HCT116 (cell line): ENCODE measurements around the gene INPP1. TPM values are rescaled to one million over a fixed set of nuclear protein-coding genes. Genes with fewer than 3 reads are reported as not detected.

Source experiments
- ATAC-seq: fragments of 200-7000 bp; cut with Tn5 transposase; 2 replicates; pipeline ENCODE4 v1.9.1; 2020; ENCODE audit warnings: mild to moderate bottlenecking, moderate library complexity
- BruUV-seq: library from RNA; stranded (reverse); fragments of 400-500 nt; replicated peaks from 2 replicates; lab custom pipeline; 2021; lab: Mats Ljungman, UMichigan
- CTCF ChIA-PET: fragments of 300-600 bp; sonication (Branson Sonifier 250); formaldehyde crosslinking; loops from one replicate; lab custom pipeline; 2021; ENCODE audit warnings: antibody characterized with exemption; lab: Charles Lee
- POLR2A ChIA-PET: fragments of 300-600, 350-600 bp; sonication (Branson Sonifier 250); formaldehyde crosslinking; loops from one replicate; lab custom pipeline; 2021; ENCODE audit warnings: antibody characterized with exemption; lab: Charles Lee
- RAD21 ChIA-PET, 2 experiments: fragments of 300-600 bp; sonication (Branson Sonifier 250); formaldehyde crosslinking; loops; one replicate each; lab custom pipeline; 2023; ENCODE audit warnings: low total read pairs in 2 of 2; ENCODE audit not compliant: uncharacterized antibody in 2 of 2, unreplicated experiment in 2 of 2, low non-redundant PET in 1 of 2; lab: Charles Lee
- DNase-seq: peaks from one replicate; pipeline ENCODE4 v3.0.0-alpha.2; 2010; ENCODE audit warnings: low read depth, low spot score
- H2AFZ ChIP-seq: fragments of 200-600 bp; shearing (Covaris generic), sonication (generic); 2 replicates; pipeline ENCODE4 v1.6.1; 2017; ENCODE audit warnings: low read depth, mixed run types, mixed read lengths, antibody characterized with exemption, low read length; ENCODE audit not compliant: poor library complexity, severe bottlenecking
- H3K27ac ChIP-seq: 2 replicates; pipeline ENCODE4 v1.5.1; 2012; ENCODE audit warnings: low read depth, low read length
- H3K27me3 ChIP-seq: fragments of 200-600 bp; sonication (generic); 2 replicates; pipeline ENCODE4 v1.6.1; 2016; ENCODE audit warnings: mixed run types, low read length, mixed read lengths; ENCODE audit not compliant: insufficient read depth
- H3K36me3 ChIP-seq, 2 experiments: fragments of 200-500 bp in 1 of 2; fragments of 200-600 bp in 1 of 2; sonication (Bioruptor generic) in 1 of 2; sonication (generic) in 1 of 2; 2 replicates each; pipeline versions ENCODE4 v1.5.1 to v1.6.1; 2014 to 2016; ENCODE audit warnings: low read length in 2 of 2, inconsistent platforms in 1 of 2, mixed read lengths in 1 of 2, mixed run types in 1 of 2; ENCODE audit not compliant: insufficient read depth in 2 of 2, control insufficient read depth in 1 of 2
- H3K4me1 ChIP-seq, 2 experiments: fragments of 200-600 bp in 1 of 2; sonication (generic) in 1 of 2; 2 replicates each; pipeline versions ENCODE4 v1.5.1 to v1.6.1; 2012 to 2017; ENCODE audit warnings: low read length in 2 of 2, inconsistent platforms in 1 of 2, mild to moderate bottlenecking in 1 of 2, mixed read lengths in 1 of 2, mixed run types in 1 of 2, moderate library complexity in 1 of 2; ENCODE audit not compliant: insufficient read depth in 2 of 2, control insufficient read depth in 1 of 2
- H3K4me2 ChIP-seq: fragments of 200-600 bp; sonication (generic); 2 replicates; pipeline ENCODE4 v1.6.1; 2017; ENCODE audit warnings: mixed run types, low read length, mixed read lengths
- H3K4me3 ChIP-seq, 2 experiments: fragments of 200-600 bp in 1 of 2; sonication (generic) in 1 of 2; replicated peaks in 1 of 2; 2 replicates each; pipeline ENCODE4 v1.5.1; 2011 to 2016; ENCODE audit warnings: low read length in 2 of 2, control low read depth in 1 of 2, low read depth in 1 of 2, mild to moderate bottlenecking in 1 of 2, mixed read lengths in 1 of 2, mixed run types in 1 of 2
- H3K79me2 ChIP-seq: fragments of 200-600 bp; sonication (generic); 2 replicates; pipeline ENCODE4 v1.6.1; 2017; ENCODE audit warnings: mild to moderate bottlenecking, mixed run types, low read length, moderate library complexity, mixed read lengths; ENCODE audit not compliant: insufficient read depth
- H3K9ac ChIP-seq: fragments of 200-600 bp; sonication (generic); 2 replicates; pipeline ENCODE4 v1.6.1; 2016; ENCODE audit warnings: low read length, mixed read lengths
- H3K9me2 ChIP-seq: fragments of 200-600 bp; sonication (generic), shearing (Covaris generic); 2 replicates; pipeline ENCODE4 v1.6.1; 2017; ENCODE audit warnings: mixed run types, mild to moderate bottlenecking, moderate library complexity; ENCODE audit not compliant: insufficient read depth
- H3K9me3 ChIP-seq, 2 experiments: fragments of 200-500 bp in 1 of 2; fragments of 200-600 bp in 1 of 2; sonication (Bioruptor generic) in 1 of 2; sonication (generic) in 1 of 2; 2 replicates each; pipeline ENCODE4 v1.6.1; 2014 to 2017; ENCODE audit warnings: low read length in 2 of 2, mixed read lengths in 2 of 2, inconsistent platforms in 1 of 2, low read depth in 1 of 2, mild to moderate bottlenecking in 1 of 2, mixed run types in 1 of 2, moderate library complexity in 1 of 2; ENCODE audit not compliant: control insufficient read depth in 1 of 2, insufficient read depth in 1 of 2
- H4K20me1 ChIP-seq: fragments of 200-600 bp; sonication (generic), shearing (Covaris generic); 2 replicates; pipeline ENCODE4 v1.6.1; 2017; ENCODE audit warnings: mixed run types, mild to moderate bottlenecking, moderate library complexity; ENCODE audit not compliant: insufficient read depth
- CEBPB ChIP-seq: IDR thresholded peaks from 2 replicates; pipeline ENCODE4 v1.6.1; 2012; ENCODE audit warnings: low read depth
- EGR1 ChIP-seq: IDR thresholded peaks from 2 replicates; pipeline ENCODE4 v1.6.1; 2012; ENCODE audit warnings: low read depth
- ELF1 ChIP-seq: IDR thresholded peaks from 2 replicates; pipeline ENCODE4 v1.6.1; 2012; ENCODE audit warnings: low read depth, borderline replicate concordance
- EZH2 ChIP-seq: fragments of 200-600 bp; sonication (generic); IDR thresholded peaks from 2 replicates; pipeline ENCODE4 v1.6.1; 2017; ENCODE audit warnings: antibody characterized with exemption, mixed run types
- EZH2phosphoT487 ChIP-seq: fragments of 200-600 bp; IDR thresholded peaks from 2 replicates; pipeline ENCODE4 v1.6.1; 2018; ENCODE audit warnings: antibody characterized with exemption, borderline replicate concordance
- FOSL1 ChIP-seq: IDR thresholded peaks from 2 replicates; pipeline ENCODE4 v1.6.1; 2012; ENCODE audit warnings: low read depth
- JUND ChIP-seq: IDR thresholded peaks from 2 replicates; pipeline ENCODE4 v1.6.1; 2012
- MAX ChIP-seq: IDR thresholded peaks from 2 replicates; pipeline ENCODE4 v1.6.1; 2012
- POLR2A ChIP-seq: IDR thresholded peaks from 2 replicates; pipeline ENCODE4 v1.7.0; 2011; ENCODE audit warnings: borderline replicate concordance; ENCODE audit not compliant: insufficient read depth, insufficient read length; ENCODE audit errors: extremely low read depth
- POLR2AphosphoS5 ChIP-seq: IDR thresholded peaks from 2 replicates; pipeline ENCODE4 v1.6.1; 2011; ENCODE audit warnings: mild to moderate bottlenecking, low read depth, low read length, moderate library complexity
- RAD21 ChIP-seq: IDR thresholded peaks from 2 replicates; pipeline ENCODE4 v1.6.1; 2012; ENCODE audit warnings: low read depth, mild to moderate bottlenecking
- SIN3A ChIP-seq: IDR thresholded peaks from 2 replicates; pipeline ENCODE4 v1.6.1; 2012; ENCODE audit warnings: low read depth
- SRF ChIP-seq: IDR thresholded peaks from 2 replicates; pipeline ENCODE4 v1.6.1; 2012; ENCODE audit warnings: low read depth
- TCF7L2 ChIP-seq: IDR thresholded peaks from 2 replicates; pipeline ENCODE4 v1.7.0; 2011; ENCODE audit warnings: borderline replicate concordance, inconsistent platforms; ENCODE audit not compliant: insufficient read depth, insufficient read length; ENCODE audit errors: extremely low read depth
- YY1 ChIP-seq: IDR thresholded peaks from 2 replicates; pipeline ENCODE4 v1.6.1; 2011; ENCODE audit warnings: low read length, low read depth, moderate library complexity, mild to moderate bottlenecking; ENCODE audit not compliant: insufficient replicate concordance; ENCODE audit errors: extremely low read depth
- ZNF274 ChIP-seq: fragments of 200-500 bp; sonication (Bioruptor generic); IDR thresholded peaks from 2 replicates; pipeline ENCODE4 v1.6.1; 2014; ENCODE audit warnings: mild to moderate bottlenecking, low read depth, low read length, inconsistent platforms
- intact Hi-C: fragments of 100-400 bp; cut with micrococcal nuclease; formaldehyde crosslinking; loops from 2 replicates; pipeline ENCODE4 v1.10.0; 2022
- total RNA-seq: library from RNA; stranded (reverse); gene quantifications from one replicate; pipeline ENCODE4 v1.2.1, GENCODE V29; 2021; ENCODE audit not compliant: unreplicated experiment
- TF ChIP-seq, protein P1 (sequence below): IDR thresholded peaks from 2 replicates; pipeline ENCODE4 v1.6.1; 2011; ENCODE audit warnings: mild to moderate bottlenecking, low read length, moderate library complexity; ENCODE audit not compliant: insufficient replicate concordance; ENCODE audit errors: extremely low read depth
- TF ChIP-seq, protein P2 (sequence below): IDR thresholded peaks from 2 replicates; pipeline ENCODE4 v1.6.1; 2012
- TF ChIP-seq, protein P3 (sequence below): IDR thresholded peaks from 2 replicates; pipeline ENCODE4 v1.6.1; 2012; ENCODE audit warnings: low read depth

INPP1 gene
- total RNA-seq, 1 experiment from 2014 or later: 19.6 TPM

DNA sequence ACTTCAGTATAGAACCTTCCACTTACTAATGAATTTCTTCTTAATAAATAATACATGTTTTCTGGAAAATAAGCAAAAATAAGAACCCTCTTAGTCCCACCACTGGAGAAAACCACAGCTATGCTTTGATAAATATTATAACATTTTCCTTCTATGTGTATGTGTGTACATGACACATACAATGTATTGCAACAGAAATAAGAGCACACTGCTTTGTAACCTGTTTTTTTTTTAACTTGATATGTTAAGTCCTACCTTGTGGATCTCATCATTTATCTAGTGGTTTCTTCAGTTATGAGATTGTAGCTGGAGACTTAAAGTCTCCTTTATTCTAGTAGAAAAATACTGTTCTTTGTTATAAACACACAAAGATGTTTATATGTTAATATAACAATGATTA is 17.2 kb downstream of the INPP1 start:
- Histone ChIP-seq H3K79me2 (no peaks in the 10 kb centered on the region; the same call in 1 of the 2 replicates), H3K4me2 (no peak overlapping the region), H4K20me1 (no peaks in the 10 kb centered on the region), H3K36me3 (peaks cover 0 to 7% of the 10 kb centered on the region in 2 experiments; a peak in 1 of 4 replicates), H3K4me1 (no peaks in the 10 kb centered on the region; a peak in 2 of 4 replicates), H3K27ac (no peak overlapping the region), H2AFZ (no peak overlapping the region), H3K9ac (no peak overlapping the region), H3K9me3 (no peaks in the 10 kb centered on the region), H3K4me3 (no peak overlapping the region)
- ChIA-PET CTCF (no interaction called here), POLR2A (no interaction called here)
- no peak for DNase-seq
- BruUV-seq: TSS peak; percentile 37
- TF ChIP-seq EZH2phosphoT487 (no peak), POLR2A (no peak), FOSL1 (no peak), MAX (no peak), CEBPB (no peak), SRF (no peak), ELF1 (no peak), YY1 (no peak), JUND (no peak), EZH2 (no peak), TCF7L2 (no peak), EGR1 (no peak), RAD21 (no peak), POLR2AphosphoS5 (no peak), ZNF274 (no peak), SIN3A (no peak)
- TF ChIP-seq, protein P1, sequence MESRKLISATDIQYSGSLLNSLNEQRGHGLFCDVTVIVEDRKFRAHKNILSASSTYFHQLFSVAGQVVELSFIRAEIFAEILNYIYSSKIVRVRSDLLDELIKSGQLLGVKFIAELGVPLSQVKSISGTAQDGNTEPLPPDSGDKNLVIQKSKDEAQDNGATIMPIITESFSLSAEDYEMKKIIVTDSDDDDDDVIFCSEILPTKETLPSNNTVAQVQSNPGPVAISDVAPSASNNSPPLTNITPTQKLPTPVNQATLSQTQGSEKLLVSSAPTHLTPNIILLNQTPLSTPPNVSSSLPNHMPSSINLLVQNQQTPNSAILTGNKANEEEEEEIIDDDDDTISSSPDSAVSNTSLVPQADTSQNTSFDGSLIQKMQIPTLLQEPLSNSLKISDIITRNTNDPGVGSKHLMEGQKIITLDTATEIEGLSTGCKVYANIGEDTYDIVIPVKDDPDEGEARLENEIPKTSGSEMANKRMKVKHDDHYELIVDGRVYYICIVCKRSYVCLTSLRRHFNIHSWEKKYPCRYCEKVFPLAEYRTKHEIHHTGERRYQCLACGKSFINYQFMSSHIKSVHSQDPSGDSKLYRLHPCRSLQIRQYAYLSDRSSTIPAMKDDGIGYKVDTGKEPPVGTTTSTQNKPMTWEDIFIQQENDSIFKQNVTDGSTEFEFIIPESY: no peak
- TF ChIP-seq, protein P2, sequence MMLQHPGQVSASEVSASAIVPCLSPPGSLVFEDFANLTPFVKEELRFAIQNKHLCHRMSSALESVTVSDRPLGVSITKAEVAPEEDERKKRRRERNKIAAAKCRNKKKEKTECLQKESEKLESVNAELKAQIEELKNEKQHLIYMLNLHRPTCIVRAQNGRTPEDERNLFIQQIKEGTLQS: no peak
- TF ChIP-seq, protein P3, sequence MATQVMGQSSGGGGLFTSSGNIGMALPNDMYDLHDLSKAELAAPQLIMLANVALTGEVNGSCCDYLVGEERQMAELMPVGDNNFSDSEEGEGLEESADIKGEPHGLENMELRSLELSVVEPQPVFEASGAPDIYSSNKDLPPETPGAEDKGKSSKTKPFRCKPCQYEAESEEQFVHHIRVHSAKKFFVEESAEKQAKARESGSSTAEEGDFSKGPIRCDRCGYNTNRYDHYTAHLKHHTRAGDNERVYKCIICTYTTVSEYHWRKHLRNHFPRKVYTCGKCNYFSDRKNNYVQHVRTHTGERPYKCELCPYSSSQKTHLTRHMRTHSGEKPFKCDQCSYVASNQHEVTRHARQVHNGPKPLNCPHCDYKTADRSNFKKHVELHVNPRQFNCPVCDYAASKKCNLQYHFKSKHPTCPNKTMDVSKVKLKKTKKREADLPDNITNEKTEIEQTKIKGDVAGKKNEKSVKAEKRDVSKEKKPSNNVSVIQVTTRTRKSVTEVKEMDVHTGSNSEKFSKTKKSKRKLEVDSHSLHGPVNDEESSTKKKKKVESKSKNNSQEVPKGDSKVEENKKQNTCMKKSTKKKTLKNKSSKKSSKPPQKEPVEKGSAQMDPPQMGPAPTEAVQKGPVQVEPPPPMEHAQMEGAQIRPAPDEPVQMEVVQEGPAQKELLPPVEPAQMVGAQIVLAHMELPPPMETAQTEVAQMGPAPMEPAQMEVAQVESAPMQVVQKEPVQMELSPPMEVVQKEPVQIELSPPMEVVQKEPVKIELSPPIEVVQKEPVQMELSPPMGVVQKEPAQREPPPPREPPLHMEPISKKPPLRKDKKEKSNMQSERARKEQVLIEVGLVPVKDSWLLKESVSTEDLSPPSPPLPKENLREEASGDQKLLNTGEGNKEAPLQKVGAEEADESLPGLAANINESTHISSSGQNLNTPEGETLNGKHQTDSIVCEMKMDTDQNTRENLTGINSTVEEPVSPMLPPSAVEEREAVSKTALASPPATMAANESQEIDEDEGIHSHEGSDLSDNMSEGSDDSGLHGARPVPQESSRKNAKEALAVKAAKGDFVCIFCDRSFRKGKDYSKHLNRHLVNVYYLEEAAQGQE: no peak
- TF ChIP-seq, all 23 proteins: peak for 0
- ATAC-seq: no peak
- RAD21 ChIA-PET: no interaction called here
- H3K9me2 ChIP-seq: no peaks in the 10 kb centered on the region
- no peaks in the 10 kb centered on the region for H3K27me3 ChIP-seq
- intact Hi-C loops: no loop called here
